A673 (cell line): ENCODE data around the gene ZNF827.

Experiments
- EZH2 ChIP-seq: fragments of 200-600 bp; sonication (generic); IDR thresholded peaks from 2 replicates; pipeline ENCODE4 v1.6.1; 2017; ENCODE audit warnings: borderline replicate concordance, low read depth, mild to moderate bottlenecking, mixed read lengths, antibody characterized with exemption, low read length; ENCODE audit not compliant: poor library complexity, severe bottlenecking
- TF ChIP-seq, protein P1 (sequence below): fragments of 300-800, 200-600 bp; sonication (generic); conservative IDR thresholded peaks from 2 replicates; pipeline ENCODE4 v1.5.1; 2017; ENCODE audit warnings: low read depth, mild to moderate bottlenecking, antibody characterized with exemption, low read length, moderate library complexity, mixed read lengths

DNA sequence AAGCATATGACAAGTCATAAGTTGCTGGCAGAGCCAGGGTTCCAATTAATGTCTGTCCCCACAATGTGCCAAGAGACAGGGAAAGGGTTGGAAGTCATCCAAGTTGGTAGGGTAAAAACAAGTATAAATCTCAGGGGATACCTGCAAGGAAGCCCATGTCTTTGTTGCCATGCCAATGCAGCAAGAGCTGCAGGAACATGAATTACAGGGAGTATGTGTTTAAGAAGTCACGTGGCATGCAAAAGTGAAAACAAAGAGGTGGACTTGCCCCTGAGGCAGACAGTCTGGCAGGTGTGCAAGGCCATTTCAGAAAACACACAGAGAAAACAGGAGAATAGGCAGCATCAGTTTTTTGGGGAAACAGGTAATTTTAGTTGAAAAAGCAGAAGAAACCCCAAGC, 229.3 kb downstream of the ZNF827 start:
- TF ChIP-seq, protein P1, sequence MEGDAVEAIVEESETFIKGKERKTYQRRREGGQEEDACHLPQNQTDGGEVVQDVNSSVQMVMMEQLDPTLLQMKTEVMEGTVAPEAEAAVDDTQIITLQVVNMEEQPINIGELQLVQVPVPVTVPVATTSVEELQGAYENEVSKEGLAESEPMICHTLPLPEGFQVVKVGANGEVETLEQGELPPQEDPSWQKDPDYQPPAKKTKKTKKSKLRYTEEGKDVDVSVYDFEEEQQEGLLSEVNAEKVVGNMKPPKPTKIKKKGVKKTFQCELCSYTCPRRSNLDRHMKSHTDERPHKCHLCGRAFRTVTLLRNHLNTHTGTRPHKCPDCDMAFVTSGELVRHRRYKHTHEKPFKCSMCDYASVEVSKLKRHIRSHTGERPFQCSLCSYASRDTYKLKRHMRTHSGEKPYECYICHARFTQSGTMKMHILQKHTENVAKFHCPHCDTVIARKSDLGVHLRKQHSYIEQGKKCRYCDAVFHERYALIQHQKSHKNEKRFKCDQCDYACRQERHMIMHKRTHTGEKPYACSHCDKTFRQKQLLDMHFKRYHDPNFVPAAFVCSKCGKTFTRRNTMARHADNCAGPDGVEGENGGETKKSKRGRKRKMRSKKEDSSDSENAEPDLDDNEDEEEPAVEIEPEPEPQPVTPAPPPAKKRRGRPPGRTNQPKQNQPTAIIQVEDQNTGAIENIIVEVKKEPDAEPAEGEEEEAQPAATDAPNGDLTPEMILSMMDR: no peak
- TF ChIP-seq EZH2: no peak
